K562 (cell line): ENCODE data around the gene IL1RAPL2. TPM values are rescaled to one million over a fixed set of nuclear protein-coding genes. Genes with fewer than 3 reads are reported as not detected.

Source experiments
- ATAC-seq: fragments of 200-7000 bp; cut with Tn5 transposase; 3 replicates; pipeline ENCODE4 v1.9.1; 2020; ENCODE audit warnings: moderate library complexity
- BruUV-seq: library from RNA; stranded (reverse); fragments of 400-500 nt; replicated peaks from 2 replicates; lab custom pipeline; 2021; lab: Mats Ljungman, UMichigan
- CTCF ChIA-PET: fragments of 300-600 bp; formaldehyde crosslinking; extraction: SDS; loops from one replicate; lab custom pipeline; 2021; ENCODE audit warnings: low intra/inter-chr PET ratio; lab: Yijun Ruan, JAX
- POLR2A ChIA-PET: fragments of 300-600, 350-650 bp; sonication (Branson Sonifier 250); formaldehyde crosslinking; extraction: SDS; loops from one replicate; lab custom pipeline; 2021; ENCODE audit warnings: antibody characterized with exemption, inconsistent platforms; lab: Yijun Ruan, JAX
- DNase-seq, 4 experiments: peaks; one replicate each; pipeline versions ENCODE4 v3.0.0 to v3.0.0-alpha.2; 2011 to 2018; ENCODE audit warnings: low spot score in 3 of 4, mixed read lengths in 3 of 4; ENCODE audit errors: extremely low read depth in 1 of 4
- FAIRE-seq: peaks from 2 replicates; lab custom pipeline; 2011; peaks lifted over from hg19 to GRCh38; lab: Jason Lieb, UNC
- H2AFZ ChIP-seq: 2 replicates; pipeline ENCODE4 v1.6.0; 2011; ENCODE audit warnings: low read depth, low read length, control low read depth, inconsistent platforms
- H3K27ac ChIP-seq: fragments of 200-600 bp; 3 replicates; pipeline ENCODE4 v1.8.0; 2011; ENCODE audit warnings: low read depth, mild to moderate bottlenecking, control low read depth, inconsistent platforms, low read length, moderate library complexity, mixed read lengths; ENCODE audit errors: extremely low read depth
- H3K27me3 ChIP-seq, 2 experiments: fragments of 300-600 bp in 1 of 2; 2 replicates in 1 of 2; 3 replicates in 1 of 2; pipeline versions ENCODE4 v1.6.0 to v1.8.0; 2011; ENCODE audit warnings: inconsistent platforms in 2 of 2, low read length in 2 of 2, mild to moderate bottlenecking in 1 of 2, mixed read lengths in 1 of 2, moderate library complexity in 1 of 2; ENCODE audit not compliant: control insufficient read depth in 2 of 2, insufficient read depth in 2 of 2
- H3K36me3 ChIP-seq: fragments of 300-600 bp; 3 replicates; pipeline ENCODE4 v1.8.0; 2011; ENCODE audit warnings: mild to moderate bottlenecking, low read length, inconsistent platforms; ENCODE audit not compliant: control insufficient read depth, insufficient read depth
- H3K4me1 ChIP-seq, 2 experiments: fragments of 200-600 bp in 1 of 2; replicated peaks in 1 of 2; 2 replicates in 1 of 2; 3 replicates in 1 of 2; pipeline versions ENCODE4 v1.5.1 to v1.8.0; 2011; ENCODE audit warnings: inconsistent platforms in 2 of 2, low read length in 2 of 2, mild to moderate bottlenecking in 1 of 2, mixed read lengths in 1 of 2, moderate library complexity in 1 of 2; ENCODE audit not compliant: control insufficient read depth in 2 of 2, insufficient read depth in 2 of 2
- H3K4me2 ChIP-seq: 2 replicates; pipeline ENCODE4 v1.6.1; 2011; ENCODE audit warnings: low read length, control low read depth, inconsistent platforms, mixed read lengths; ENCODE audit not compliant: insufficient read depth
- H3K4me3 ChIP-seq: fragments of 200-600 bp; sonication (generic), shearing (Covaris generic); 2 replicates; pipeline ENCODE4 v1.5.1; 2016; ENCODE audit warnings: control low read depth, inconsistent platforms
- H3K79me2 ChIP-seq: fragments of 200-600 bp; 3 replicates; pipeline ENCODE4 v1.8.0; 2011; ENCODE audit warnings: low read length, inconsistent platforms; ENCODE audit not compliant: control insufficient read depth, insufficient read depth
- H3K9ac ChIP-seq, 2 experiments: 2 replicates each; pipeline versions ENCODE4 v1.6.0 to v1.6.1; 2011; ENCODE audit warnings: low read depth in 2 of 2, low read length in 2 of 2, control low read depth in 1 of 2, inconsistent platforms in 1 of 2, mild to moderate bottlenecking in 1 of 2, mixed read lengths in 1 of 2; ENCODE audit not compliant: insufficient read depth in 1 of 2
- H3K9me1 ChIP-seq: one replicate; pipeline ENCODE4 v1.6.0; 2011; ENCODE audit warnings: inconsistent platforms, mild to moderate bottlenecking, low read length, moderate library complexity; ENCODE audit not compliant: control insufficient read depth, insufficient read depth
- H3K9me3 ChIP-seq: replicated peaks from 2 replicates; pipeline ENCODE4 v1.5.1; 2011; ENCODE audit warnings: low read depth, low read length, inconsistent platforms; ENCODE audit not compliant: control insufficient read depth, insufficient read depth
- H4K20me1 ChIP-seq: replicated peaks from 2 replicates; pipeline ENCODE4 v1.6.1; 2011; ENCODE audit warnings: low read length, inconsistent platforms, mixed read lengths; ENCODE audit not compliant: control insufficient read depth, insufficient read depth
- HMBOX1 ChIP-seq: sonication (generic); IDR thresholded peaks from 2 replicates; pipeline ENCODE4 v1.6.1; 2016
- IRF9 ChIP-seq: fragments of 450-650 bp; IDR thresholded peaks from 2 replicates; pipeline ENCODE4 v1.6.1; 2016; ENCODE audit warnings: missing biosample characterization, missing genetic modification characterization
- MAFK ChIP-seq: IDR thresholded peaks from 2 replicates; pipeline ENCODE4 v1.6.1; 2011; ENCODE audit warnings: low read length, improper control_type of control experiment
- RBM14 ChIP-seq: fragments of 200-400 bp; formaldehyde crosslinking; IDR thresholded peaks from 2 replicates; pipeline ENCODE4 v1.6.1; 2018; ENCODE audit warnings: low read depth, mild to moderate bottlenecking, low read length, moderate library complexity, borderline replicate concordance; ENCODE audit not compliant: insufficient read depth
- ZNF165 ChIP-seq: fragments of 250-450 bp; sonication (Bioruptor Pico); IDR thresholded peaks from 2 replicates; pipeline ENCODE4 v1.4.0; 2020; ENCODE audit warnings: borderline replicate concordance
- WGBS: fragments of 100-300 bp; shearing (Covaris generic); methylation state at CpG from one replicate; pipeline ENCODE4 v1.1.6; 2016; ENCODE audit warnings: low coverage, mixed read lengths; ENCODE audit not compliant: insufficient coverage; ENCODE audit errors: missing lambda C conversion rate; 5-methylcytosine and 5-hydroxymethylcytosine counted together
- in situ Hi-C: fragments of 300-500 bp; cut with MboI; formaldehyde crosslinking; loops from 4 replicates; pipeline ENCODE4 v1.15.0; 2018; ENCODE audit warnings: inconsistent platforms, mixed read lengths
- intact Hi-C: fragments of 100-400 bp; cut with micrococcal nuclease; formaldehyde crosslinking; loops from 2 replicates; pipeline ENCODE4 v1.14.2; 2022
- polyA plus RNA-seq, 8 experiments: library from polyadenylated mRNA; depleted of rRNA in 4 of 8; stranded (reverse) in 5 of 8; unstranded in 3 of 8; fragments of >200 nt; fragmentation: Nextera tagmentation in 2 of 8; fragmentation: Illumina TruSeq in 1 of 8; extraction: Ambion mirVana in 2 of 8; extraction: Trizol in 1 of 8; gene quantifications; 2 replicates each; pipeline versions ENCODE4 v1.2.1 to v1.2.3, GENCODE V29; 2011 to 2014; ENCODE audit warnings: inconsistent platforms in 1 of 8, missing spikeins in 1 of 8
- total RNA-seq, 7 experiments: library from RNA; depleted of rRNA in 6 of 7; stranded (reverse); fragments of >200 nt in 6 of 7; fragmentation: Illumina TruSeq in 2 of 7; extraction: Trizol in 2 of 7; gene quantifications; 2 replicates each; pipeline versions ENCODE4 v1.2.1 to v1.2.3, GENCODE V29; 2011 to 2021; ENCODE audit warnings: low replicate concordance in 1 of 7

The IL1RAPL2 gene
- total and polyA plus RNA-seq, 9 of the 15 experiments (the other 6 are each of a cell fraction or from before 2014, with no cell fraction given) = not detected

- TF ChIP-seq IRF9 = no peak
- TF ChIP-seq RBM14 = no peak
- TF ChIP-seq, all 486 proteins: peak for 0
Measured at GRCh38 chrX:105063743-105064142, 497.7 kb downstream of the IL1RAPL2 start (continued).

GRCh38 chrX:105098201-105098600, 532.2 kb downstream of the IL1RAPL2 start:
- ChIA-PET POLR2A (no interaction called here), CTCF (no interaction called here)
- Histone ChIP-seq H2AFZ (no peak overlapping the region), H3K27ac (no peak overlapping the region), H3K4me3 (no peak overlapping the region), H3K36me3 (no peaks in the 10 kb centered on the region), H4K20me1 (no peaks in the 10 kb centered on the region), H3K9me1 (no peaks in the 10 kb centered on the region), H3K4me1 (no peaks in the 10 kb centered on the region), H3K9ac (no peak overlapping the region), H3K79me2 (no peaks in the 10 kb centered on the region), H3K27me3 (no peaks in the 10 kb centered on the region), H3K4me2 (no peak overlapping the region), H3K9me3 (no peaks in the 10 kb centered on the region)
- no TSS peak for BruUV-seq
- ATAC-seq = no peak
- FAIRE-seq = no peak
- in situ Hi-C loops (no loop called here), intact Hi-C loops (no loop called here)
- TF ChIP-seq MAFK = no peak
- no peak for TF ChIP-seq ZNF165 (CRISPR knock-in tag)
- TF ChIP-seq HMBOX1 = no peak
- DNase-seq = no peak
- WGBS = 0% methylated on average over 1 of the region's 2 CpGs
